Activated CD4-positive, alpha-beta T cell treated with anti-CD3 and anti-CD28 coated beads for 4 hours (primary cell): ENCODE measurements around the gene PPP1CC.

ENCODE experiments used
- DNase-seq, 2 donors: peaks; one replicate each; pipeline ENCODE4 v3.0.0-alpha.2; 2020

The PPP1CC gene

DNA sequence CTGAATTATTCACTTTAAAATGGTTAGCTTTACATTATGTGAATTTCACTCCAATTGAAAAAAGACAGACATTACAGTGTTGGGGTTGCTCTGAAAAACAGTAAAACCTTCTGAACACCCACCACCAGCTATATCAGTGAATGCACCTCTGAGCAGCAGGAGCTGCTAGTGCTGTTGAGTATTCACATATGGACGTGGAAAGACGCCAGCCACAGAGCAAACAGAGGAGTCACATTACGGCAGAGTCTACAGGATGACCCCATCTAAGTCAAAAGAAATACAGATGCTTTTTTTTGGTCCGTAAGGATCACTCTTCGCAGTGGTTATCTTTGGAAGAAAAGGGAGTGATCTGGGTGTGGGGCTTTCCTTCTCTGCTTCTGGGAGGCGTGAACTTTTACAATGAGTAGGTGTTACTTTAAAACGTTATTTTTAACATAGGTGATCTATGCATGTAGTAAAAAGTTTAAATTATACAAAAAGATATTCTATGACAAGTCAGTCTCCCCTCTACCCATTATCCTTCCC is 58.3 kb downstream of the PPP1CC start:
- DNase-seq: no peak

GRCh38 chr12:110683888-110684287 is 58.8 kb downstream of the PPP1CC start:
- DNase-seq: no peak

GRCh38 chr12:110680032-110680431 is 62.7 kb downstream of the PPP1CC start:
- no peak for DNase-seq

DNA sequence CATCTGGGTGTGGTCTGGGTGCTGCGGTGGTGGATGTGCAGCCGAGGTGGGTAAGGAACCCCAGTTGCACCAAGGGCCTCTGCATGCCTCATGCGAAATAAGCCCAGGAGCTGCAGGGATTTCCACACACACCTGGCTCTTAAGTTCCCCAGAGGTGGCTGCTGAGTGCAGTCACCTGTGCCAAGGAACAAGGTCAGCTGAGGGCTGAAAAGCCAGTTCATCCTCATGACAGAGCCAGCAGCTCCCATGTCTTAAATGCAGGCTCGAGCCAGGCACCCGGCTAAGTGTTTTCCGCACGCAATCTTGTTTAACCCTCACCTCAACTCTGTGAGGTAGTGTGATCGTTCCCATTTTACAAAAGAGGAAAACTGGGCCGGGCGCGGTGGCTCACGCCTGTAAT is 63.5 kb downstream of the PPP1CC start:
- no peak for DNase-seq

DNA sequence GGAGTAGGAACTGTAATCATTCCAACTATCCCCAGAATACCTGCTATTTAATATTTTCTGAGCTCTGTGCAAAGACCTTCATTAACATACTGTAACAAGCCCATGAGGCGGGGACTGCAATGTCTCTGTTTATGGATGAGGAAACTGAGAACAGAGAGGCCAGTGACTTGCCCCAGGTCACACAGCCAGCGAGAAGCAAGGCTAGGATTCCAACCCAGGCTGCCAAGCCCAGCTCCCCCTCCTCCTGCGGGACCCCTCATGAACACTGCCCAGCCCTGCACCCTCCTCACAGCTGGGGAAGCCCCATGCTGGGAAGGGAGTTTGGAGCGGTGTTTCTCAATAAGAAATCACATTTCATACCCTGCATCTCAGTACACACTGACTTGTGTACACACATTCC is 64.7 kb downstream of the PPP1CC start:
- DNase-seq: no peak

DNA sequence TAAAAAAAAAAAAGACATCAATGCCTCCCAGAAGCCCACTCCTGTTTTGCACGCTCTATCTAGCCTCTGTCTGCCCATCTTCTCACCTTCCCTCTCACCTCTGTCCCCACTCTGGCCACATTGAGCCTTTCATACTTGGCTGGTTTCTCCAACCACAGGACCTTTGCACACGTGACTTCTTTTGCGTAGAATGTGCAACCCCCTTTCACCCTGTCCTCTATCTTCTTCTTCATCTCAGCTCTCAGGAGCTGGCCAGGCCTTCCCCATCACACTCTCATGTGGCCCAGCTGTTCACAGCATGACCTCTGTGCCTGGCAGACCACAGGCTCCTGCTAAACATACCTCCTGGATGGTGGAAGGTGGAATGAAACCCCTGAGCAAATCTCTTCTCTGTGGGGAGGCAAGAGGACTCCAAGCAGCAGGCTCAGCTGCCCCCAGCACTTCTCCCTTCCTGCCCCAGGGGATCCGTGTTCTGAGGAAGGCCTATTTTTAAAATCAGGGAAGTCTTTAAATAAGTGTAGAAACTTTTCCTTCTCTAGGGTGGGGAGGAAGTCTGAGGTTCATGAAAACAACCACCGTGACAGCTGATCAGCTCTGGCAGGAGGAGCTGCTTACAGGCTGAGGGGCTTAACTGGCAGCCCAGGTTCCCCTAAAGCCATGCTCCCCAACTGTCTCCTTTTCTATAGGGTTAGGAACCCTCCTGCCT is 65.3 kb downstream of the PPP1CC start:
- DNase-seq: no peak

GRCh38 chr12:110676171-110676570 is 66.5 kb downstream of the PPP1CC start:
- no peak for DNase-seq

DNA sequence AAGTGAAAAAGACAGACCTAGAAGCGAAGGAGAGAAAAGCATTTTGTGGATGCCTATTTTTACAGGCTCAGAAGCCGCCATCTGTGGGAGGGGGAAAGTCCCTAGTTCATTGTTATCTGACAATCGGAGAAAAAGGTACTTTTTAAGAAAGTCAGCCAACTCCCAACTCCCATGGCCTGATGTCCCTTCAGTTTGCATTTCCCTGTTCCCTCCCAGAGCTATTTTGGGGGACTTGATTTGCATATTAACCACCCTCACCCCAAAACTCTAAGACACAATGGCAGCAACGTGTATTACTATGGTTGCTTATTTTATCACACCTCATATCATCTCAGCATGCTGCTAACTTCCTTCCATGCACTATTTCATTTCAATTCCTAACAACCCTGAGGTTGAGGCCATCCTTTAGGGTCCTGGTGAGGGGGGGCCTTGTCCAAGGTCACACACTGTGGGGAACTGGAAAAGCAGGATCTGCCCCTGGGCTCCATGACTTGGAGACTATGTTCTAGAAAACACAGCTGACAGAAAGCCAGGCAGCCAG is 72.5 kb downstream of the PPP1CC start:
- peak; percentile 28 to 42 for DNase-seq
